Stimulated activated naive CD8-positive, alpha-beta T cell treated with anti-CD3 and anti-CD28 coated beads, Interleukin-15, Interleukin-2, amounts not matched to agents 100 U/mL and 50 U/mL, for 24 hours (primary cell): ENCODE results near the gene CPNE7.

Source experiments
- ATAC-seq: fragments of 150-1000 bp; cut with Tn5 transposase; one replicate; pipeline ENCODE4 v1.10.0; 2021
- DNase-seq: peaks from one replicate; pipeline ENCODE4 v3.0.0; 2021

Gene CPNE7

GRCh38 chr16:89575247-89576152 is at the start of gene CPNE7:
Gene CPNE7 (plus strand): TSS chr16:89575758. CDS start chr16:89575898, 140 bp downstream.
- peak; percentile 37 for DNase-seq
- peak; percentile 51 for ATAC-seq

DNA sequence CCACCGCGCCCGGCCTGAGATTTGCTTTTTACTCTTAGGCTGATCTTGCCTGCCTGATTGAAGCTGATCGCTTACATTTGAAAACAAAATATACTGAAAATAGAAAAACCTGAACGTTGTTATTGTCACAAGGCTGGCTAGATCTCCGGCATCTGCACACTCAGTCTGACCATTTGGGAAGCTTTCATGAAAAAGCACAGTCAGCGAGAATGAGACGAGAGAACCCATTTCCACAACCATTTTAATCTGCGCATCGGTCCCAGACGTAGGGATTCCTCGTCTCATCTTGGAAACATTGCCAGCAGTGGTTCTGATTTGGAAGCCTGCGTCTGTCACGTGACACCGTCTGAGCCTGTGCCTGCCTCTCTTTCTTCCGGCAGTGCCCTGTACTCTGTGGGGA is 46.5 kb upstream of the CPNE7 start:
- ATAC-seq (no peak), DNase-seq (no peak)

GRCh38 chr16:89530401-89531381 is 44.9 kb upstream of the CPNE7 start:
- no peak for DNase-seq

GRCh38 chr16:89531821-89532526 is 43.6 kb upstream of the CPNE7 start:
- ATAC-seq (no peak), DNase-seq (no peak)

More at GRCh38 chr16:89530401-89531381, 44.9 kb upstream of the CPNE7 start:
- ATAC-seq: no peak

GRCh38 chr16:89534252-89534756 is 41.3 kb upstream of the CPNE7 start:
- ATAC-seq: no peak
- DNase-seq: no peak

DNA sequence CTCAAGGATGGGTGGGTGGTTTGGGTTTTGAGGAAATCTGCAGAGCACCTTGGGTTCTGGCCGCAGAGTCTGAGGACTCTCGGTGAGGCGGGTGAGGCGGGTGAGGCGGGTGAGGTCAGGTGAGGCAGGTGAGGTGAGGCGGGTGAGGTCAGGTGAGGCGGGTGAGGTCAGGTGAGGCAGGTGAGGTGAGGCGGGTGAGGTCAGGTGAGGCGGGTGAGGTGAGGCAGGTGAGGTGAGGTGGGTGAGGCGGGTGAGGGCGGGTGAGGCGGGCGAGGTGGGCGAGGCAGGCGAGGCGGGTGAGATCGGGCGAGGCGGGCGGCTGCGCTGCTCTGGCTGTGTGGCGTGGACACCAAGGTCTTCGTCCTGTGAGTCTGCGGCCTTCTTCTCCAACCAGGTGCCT is 39.2 kb upstream of the CPNE7 start:
- ATAC-seq (no peak), DNase-seq (no peak)

DNA sequence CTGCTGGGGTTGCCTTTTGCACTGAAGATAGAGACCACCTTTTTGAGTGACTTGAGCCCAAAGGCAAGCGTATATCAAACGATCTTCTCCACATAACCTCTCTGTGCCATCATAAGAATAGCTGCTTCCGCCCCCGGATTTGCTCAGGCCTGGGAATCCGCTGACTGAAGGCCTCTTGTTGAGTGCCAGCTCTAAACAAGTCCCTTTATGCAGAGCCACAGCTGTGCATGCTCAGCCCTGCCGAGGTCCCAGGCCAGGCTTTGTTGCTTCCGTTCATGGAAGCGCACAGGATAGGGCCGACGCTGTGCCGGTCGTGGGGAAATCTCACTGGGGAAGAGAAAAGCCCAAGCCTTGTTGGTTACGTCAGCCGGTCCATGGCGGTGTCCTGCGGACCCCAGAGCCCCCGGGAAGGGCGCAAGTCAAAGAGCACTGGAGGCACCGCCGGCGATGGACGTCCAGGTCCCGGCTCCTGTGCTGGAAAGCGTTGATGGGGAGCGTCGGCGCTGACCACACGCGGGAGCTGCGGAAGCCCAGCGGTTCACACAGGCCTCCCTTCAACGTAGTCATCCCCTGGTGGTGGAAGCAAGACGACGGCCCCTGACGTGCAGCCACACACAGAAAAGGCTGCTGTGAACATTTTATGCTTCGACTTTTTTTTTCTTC is 38.5 kb upstream of the CPNE7 start:
- no peak for DNase-seq
- ATAC-seq: no peak

GRCh38 chr16:89537549-89537925 is 38.0 kb upstream of the CPNE7 start:
- ATAC-seq: no peak
- DNase-seq: no peak

DNA sequence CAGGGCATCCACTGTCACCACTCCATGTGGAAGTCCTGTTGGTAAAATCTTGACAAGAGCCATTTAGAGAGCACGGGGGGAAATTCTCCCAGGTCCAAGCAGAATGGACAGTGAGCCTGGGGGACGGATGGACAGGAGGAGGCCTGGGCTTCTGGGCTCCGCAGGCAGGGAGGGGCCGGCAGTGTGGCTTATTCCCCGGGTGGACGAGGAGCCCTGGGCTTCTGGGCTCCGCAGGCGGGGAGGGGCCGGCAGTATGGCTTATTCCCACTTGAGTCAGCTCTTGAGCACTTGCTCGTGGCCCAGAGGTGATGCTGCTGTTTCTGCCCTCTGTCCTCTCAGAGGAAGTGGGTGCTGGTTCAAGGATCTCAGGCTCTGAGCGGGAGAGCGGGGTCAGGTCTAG is 37.3 kb upstream of the CPNE7 start:
- no peak for ATAC-seq
- no peak for DNase-seq

DNA sequence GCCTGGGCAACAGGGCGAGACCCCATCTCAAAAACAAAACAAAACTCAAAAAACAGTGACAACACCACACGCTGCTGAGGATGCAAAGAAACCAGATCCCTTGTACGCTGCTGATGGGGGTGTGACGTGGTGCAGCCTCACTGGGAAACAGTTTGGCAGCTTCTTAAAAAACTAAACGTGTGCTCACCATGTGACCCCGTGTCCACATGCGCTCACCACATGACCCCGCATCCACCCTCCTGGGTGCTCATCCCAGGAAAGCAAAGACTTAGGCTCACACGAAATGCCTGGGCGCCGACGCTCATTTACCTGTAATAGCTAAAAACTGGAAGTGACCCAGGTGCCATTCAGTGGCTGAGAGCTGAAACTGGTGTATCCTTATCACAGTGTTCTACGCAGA is 35.0 kb upstream of the CPNE7 start:
- DNase-seq (no peak), ATAC-seq (no peak)

DNA sequence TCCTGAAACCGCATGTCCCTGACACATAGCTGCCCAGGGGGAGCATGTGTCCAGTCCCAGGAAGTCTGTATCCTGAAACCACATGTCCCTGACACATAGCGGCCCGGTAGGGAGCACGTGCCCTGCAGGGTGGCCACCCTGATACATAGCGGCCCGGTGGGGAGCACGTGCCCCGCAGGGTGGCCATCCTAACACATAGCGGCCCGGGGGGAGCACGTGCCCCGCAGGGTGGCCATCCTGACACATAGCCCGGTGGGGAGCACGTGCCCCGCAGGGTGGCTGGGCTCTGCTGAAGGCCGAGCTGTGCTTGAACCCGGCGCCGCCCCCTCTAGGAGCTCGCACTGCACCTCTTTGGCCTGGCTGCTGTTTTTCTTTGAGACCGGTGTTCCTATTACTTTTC is 33.8 kb upstream of the CPNE7 start:
- ATAC-seq (no peak), DNase-seq (no peak)

GRCh38 chr16:89544113-89544512 is 31.4 kb upstream of the CPNE7 start:
- ATAC-seq: no peak
- DNase-seq: no peak

DNA sequence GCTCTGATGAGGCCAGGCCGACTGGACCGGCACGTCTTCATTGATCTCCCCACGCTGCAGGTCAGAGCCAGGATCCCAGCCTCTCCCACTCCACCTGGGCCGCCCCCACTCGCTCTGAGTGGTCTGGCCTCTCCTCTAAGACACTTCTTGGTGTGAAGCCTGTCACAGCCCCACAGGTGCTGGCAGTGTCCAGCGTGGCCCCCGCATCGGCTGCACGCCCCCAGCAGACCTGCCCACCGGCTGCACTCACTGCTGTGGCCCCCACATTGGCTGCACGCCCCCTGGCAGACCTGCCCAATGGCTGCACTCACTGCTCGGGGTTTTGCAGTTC is 30.9 kb upstream of the CPNE7 start:
- ATAC-seq (no peak), DNase-seq (no peak)

DNA sequence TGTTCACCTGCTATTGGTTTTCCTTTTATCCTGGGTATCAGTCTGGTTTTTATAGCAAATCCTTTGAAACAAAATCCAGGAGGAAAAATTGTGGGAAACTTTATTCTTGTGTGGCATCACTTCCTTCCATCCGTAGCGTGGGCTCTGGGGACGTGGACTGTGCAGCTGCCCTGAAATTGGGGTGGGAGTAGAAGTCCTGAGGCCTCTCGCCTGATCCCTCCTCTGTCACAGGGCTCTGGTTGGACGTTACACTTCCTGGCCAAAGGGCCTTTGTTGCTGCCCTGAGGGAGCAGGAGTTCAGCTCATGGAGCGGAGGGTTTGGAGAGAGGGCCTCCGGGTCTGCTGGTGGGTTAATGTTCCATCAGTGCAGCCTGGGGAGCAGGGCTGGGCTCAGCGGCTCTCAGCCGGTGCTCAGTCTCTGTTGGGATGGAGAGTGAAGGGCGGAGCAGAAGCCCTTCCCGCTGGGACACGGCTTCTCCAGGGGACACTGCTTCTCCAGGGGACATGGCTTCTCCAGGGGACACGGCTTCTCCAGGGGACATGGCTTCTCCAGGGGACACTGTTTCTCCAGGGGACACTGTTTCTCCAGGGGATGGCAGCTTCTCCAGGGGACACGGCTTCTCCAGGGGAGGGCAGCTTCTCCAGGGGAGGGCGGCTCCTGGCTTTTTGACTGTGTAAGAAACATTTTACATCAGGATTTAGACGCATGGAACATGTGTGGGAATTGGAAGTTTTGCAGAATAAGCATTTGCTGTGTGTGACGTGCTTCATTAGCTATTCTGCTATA is 30.3 kb upstream of the CPNE7 start:
- DNase-seq: no peak
- ATAC-seq: no peak

- DNase-seq (no peak), ATAC-seq (no peak)
These were observed 29.6 kb upstream of the CPNE7 start for GRCh38 chr16:89545831-89546574.

GRCh38 chr16:89546781-89547180 is 28.8 kb upstream of the CPNE7 start:
- DNase-seq (no peak), ATAC-seq (no peak)

- ATAC-seq: no peak
- no peak for DNase-seq
These were observed 28.3 kb upstream of the CPNE7 start for GRCh38 chr16:89547291-89547690.

- ATAC-seq (no peak), DNase-seq (no peak)
These were observed 27.7 kb upstream of the CPNE7 start for GRCh38 chr16:89547860-89548259.

DNA sequence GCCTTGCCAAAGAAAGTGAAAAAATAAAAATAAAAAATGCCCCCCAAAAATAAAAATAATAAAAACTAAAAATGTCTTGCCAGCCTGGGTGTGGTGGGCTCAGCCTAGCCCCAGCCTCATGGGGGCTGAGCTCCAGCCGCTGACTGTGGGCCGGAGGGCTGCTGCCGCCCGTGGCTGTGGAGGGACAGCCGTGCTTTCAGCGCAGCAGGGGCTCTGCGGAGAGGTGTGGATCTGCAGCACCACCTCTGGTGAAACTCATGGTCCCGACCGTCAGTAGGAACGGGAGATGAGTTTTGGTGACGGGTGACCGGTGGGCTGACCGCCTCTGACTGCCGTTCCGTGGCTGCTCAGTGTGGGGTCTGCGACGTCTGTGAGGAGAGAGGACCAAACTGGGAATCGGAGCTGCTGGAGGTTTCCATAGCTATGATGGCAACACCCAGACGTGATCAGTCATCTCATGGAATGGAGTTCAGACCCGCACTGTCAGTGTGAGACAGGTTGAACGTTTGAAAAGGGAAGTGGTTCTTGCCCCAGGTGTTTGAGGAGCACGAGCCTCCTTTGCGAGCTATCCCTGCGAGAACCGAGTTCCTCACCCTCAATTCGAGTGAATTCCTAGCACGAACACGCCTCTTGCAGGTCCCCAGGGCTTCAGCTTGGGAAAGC is 27.1 kb upstream of the CPNE7 start:
- ATAC-seq (no peak), DNase-seq (no peak)
